Fibroblast of pulmonary artery (primary cell): Measurements from ENCODE around the gene CCN2.
A peak's percentile ranks its signal among the peaks of the same experiment; 100 is the strongest.

Source experiments
- DNase-seq: peaks from one replicate; pipeline ENCODE4 v3.0.0-alpha.2; 2010; ENCODE audit warnings: low read depth
- H3K4me3 ChIP-seq: replicated peaks from 2 replicates; pipeline ENCODE4 v1.5.1; 2011; ENCODE audit warnings: low read depth, mild to moderate bottlenecking, control low read depth, low read length, moderate library complexity
- CTCF ChIP-seq: IDR thresholded peaks from 2 replicates; pipeline ENCODE4 v1.5.1; 2011; ENCODE audit warnings: mild to moderate bottlenecking, control low read depth, low read length, inconsistent platforms; ENCODE audit errors: missing control alignments

Gene CCN2

GRCh38 chr6:131929976-131930375 is 21.2 kb downstream of the CCN2 start:
- TF ChIP-seq CTCF = no peak

GRCh38 chr6:131929264-131929663 is 21.9 kb downstream of the CCN2 start:
- H3K4me3 ChIP-seq = no peak overlapping the region
- TF ChIP-seq CTCF = peak; percentile 10
- no peak for DNase-seq

More at GRCh38 chr6:131929976-131930375, 21.2 kb downstream of the CCN2 start:
- H3K4me3 ChIP-seq = no peak overlapping the region
- DNase-seq = no peak

GRCh38 chr6:131924881-131925474 is 26.2 kb downstream of the CCN2 start:
- TF ChIP-seq CTCF = peak; percentile 63
- no peak overlapping the region for H3K4me3 ChIP-seq
- peak; percentile 75 for DNase-seq

- peak; percentile 74 for TF ChIP-seq CTCF
- DNase-seq = peak; percentile 81
- no peak overlapping the region for H3K4me3 ChIP-seq
Observed at GRCh38 chr6:131923356-131923755, 27.8 kb downstream of the CCN2 start.

GRCh38 chr6:131920656-131921055 is 30.5 kb downstream of the CCN2 start:
- no peak overlapping the region for H3K4me3 ChIP-seq
- no peak for DNase-seq
- no peak for TF ChIP-seq CTCF

- no peak for TF ChIP-seq CTCF
- H3K4me3 ChIP-seq = no peak overlapping the region
- DNase-seq = no peak
Observed at GRCh38 chr6:131918650-131919355, 32.4 kb downstream of the CCN2 start.
